Testis (tissue), 3 donors: ENCODE results near the gene IL1RAPL2. TPM values are rescaled to one million over a fixed set of nuclear protein-coding genes. Genes with fewer than 3 reads are reported as not detected.

Experiments
- DNase-seq: peaks from one replicate; pipeline ENCODE4 v3.0.0-alpha.2; 2019
- H3K27ac ChIP-seq, 2 donors: fragments of 200-600 bp; sonication (generic); one replicate each; pipeline ENCODE4 v1.5.1; 2019
- H3K27me3 ChIP-seq: fragments of 200-600 bp; sonication (generic); one replicate; pipeline ENCODE4 v1.5.1; 2019
- H3K36me3 ChIP-seq: fragments of 200-600 bp; sonication (generic); one replicate; pipeline ENCODE4 v1.5.1; 2017; ENCODE audit warnings: low read depth; ENCODE audit errors: missing control alignments
- H3K4me1 ChIP-seq: fragments of 200-600 bp; sonication (generic); one replicate; pipeline ENCODE4 v1.5.1; 2019
- H3K4me3 ChIP-seq, 2 donors: fragments of 200-600 bp; sonication (generic); one replicate each; pipeline ENCODE4 v1.5.1; 2017 to 2019
- H3K9me3 ChIP-seq: fragments of 200-600 bp; sonication (generic); one replicate; pipeline ENCODE4 v1.5.1; 2017
- CTCF ChIP-seq, 3 experiments: fragments of 450-650 bp in 2 of 3; fragments of 200-600 bp in 1 of 3; sonication (generic) in 1 of 3; IDR thresholded peaks; one replicate each; pipeline ENCODE4 v1.5.1; 2016 to 2019; ENCODE audit warnings: antibody characterized with exemption in 3 of 3, mild to moderate bottlenecking in 2 of 3, moderate library complexity in 1 of 3
- POLR2A ChIP-seq: fragments of 450-650 bp; IDR thresholded peaks from one replicate; pipeline ENCODE4 v1.6.1; 2017; ENCODE audit warnings: antibody characterized with exemption, mild to moderate bottlenecking, moderate library complexity
- WGBS, 2 donors: methylation state at CpG; one replicate each; pipeline ENCODE4 v1.1.5; 2018; 5-methylcytosine and 5-hydroxymethylcytosine counted together
- intact Hi-C: fragments of 100-400 bp; cut with DNase I; formaldehyde crosslinking; loops from one replicate; pipeline ENCODE4 v1.15.1; 2023; ENCODE audit warnings: low total_unique reads
- polyA plus RNA-seq: library from polyadenylated mRNA; stranded (reverse); fragments of 350-450 nt; fragmentation: Illumina TruSeq; extraction: RNeasy Lipid Tissue Mini Kit (QIAGEN cat#74804); gene quantifications from one replicate; pipeline ENCODE4 v1.2.3, GENCODE V29; 2014; ENCODE audit warnings: low read depth, low replicate concordance; ENCODE audit not compliant: insufficient read depth
- total RNA-seq, 2 donors: library from RNA; depleted of rRNA; stranded (reverse); fragments of >200 nt; gene quantifications; one replicate each; pipeline ENCODE4 v1.2.3, GENCODE V29; 2016

The IL1RAPL2 gene
- total and polyA plus RNA-seq, 3 donors from 2014 or later: 0.47 to 1.3 (median 1.2) TPM

- WGBS, 2 donors: 39 to 43% methylated on average over 2 of the region's 2 CpGs
- intact Hi-C loops: no loop called here
- no peak for DNase-seq
These were observed 486.9 kb downstream of the IL1RAPL2 start for GRCh38 chrX:105052926-105053325.

GRCh38 chrX:105063743-105064142 lies 497.7 kb downstream of the IL1RAPL2 start:
- Histone ChIP-seq H3K9me3 (no peaks in the 10 kb centered on the region), H3K4me1 (no peaks in the 10 kb centered on the region), H3K27me3 (no peaks in the 10 kb centered on the region), H3K27ac (no peak overlapping the region), H3K36me3 (no peaks in the 10 kb centered on the region), H3K4me3 (no peak overlapping the region)
- intact Hi-C loops: no loop called here
- TF ChIP-seq POLR2A: no peak
- no peak for TF ChIP-seq CTCF (IDR thresholded peaks at IDR 0.05)
- no peak for DNase-seq

More at GRCh38 chrX:105052926-105053325, 486.9 kb downstream of the IL1RAPL2 start:
- no peaks in the 10 kb centered on the region for H3K36me3 ChIP-seq
- no peak overlapping the region for H3K27ac ChIP-seq
- no peak overlapping the region for H3K4me3 ChIP-seq
- no peak for TF ChIP-seq CTCF (IDR thresholded peaks at IDR 0.05)
- TF ChIP-seq POLR2A: no peak
- H3K9me3 ChIP-seq: no peaks in the 10 kb centered on the region
- H3K27me3 ChIP-seq: no peaks in the 10 kb centered on the region
- no peaks in the 10 kb centered on the region for H3K4me1 ChIP-seq

- H3K36me3 ChIP-seq: no peaks in the 10 kb centered on the region
- no peaks in the 10 kb centered on the region for H3K4me1 ChIP-seq
- intact Hi-C loops: no loop called here
- TF ChIP-seq CTCF (IDR thresholded peaks at IDR 0.05): no peak
- TF ChIP-seq POLR2A: no peak
- no peaks in the 10 kb centered on the region for H3K27me3 ChIP-seq
- H3K4me3 ChIP-seq: no peak overlapping the region
- 71 to 74% methylated on average over 2 of the region's 2 CpGs for WGBS, 2 donors
- no peak overlapping the region for H3K27ac ChIP-seq
- DNase-seq: no peak
- no peaks in the 10 kb centered on the region for H3K9me3 ChIP-seq
These were observed 532.2 kb downstream of the IL1RAPL2 start for GRCh38 chrX:105098201-105098600.

GRCh38 chrX:105098812-105099211 lies 532.8 kb downstream of the IL1RAPL2 start:
- no peak overlapping the region for H3K4me3 ChIP-seq
- TF ChIP-seq POLR2A (no peak), CTCF (IDR thresholded peaks at IDR 0.05) (no peak)
- no peaks in the 10 kb centered on the region for H3K36me3 ChIP-seq
- 70 to 73% methylated on average over 4 of the region's 4 CpGs for WGBS, 2 donors
- intact Hi-C loops: no loop called here
- H3K27ac ChIP-seq: no peak overlapping the region
- no peaks in the 10 kb centered on the region for H3K4me1 ChIP-seq
- no peaks in the 10 kb centered on the region for H3K27me3 ChIP-seq
- DNase-seq: no peak
- no peaks in the 10 kb centered on the region for H3K9me3 ChIP-seq

- DNase-seq: no peak
These were observed 535.4 kb downstream of the IL1RAPL2 start for GRCh38 chrX:105101378-105101777.

More at GRCh38 chrX:105101378-105101777, 535.4 kb downstream of the IL1RAPL2 start:
- no peaks in the 10 kb centered on the region for H3K9me3 ChIP-seq
- intact Hi-C loops: no loop called here
- TF ChIP-seq CTCF (IDR thresholded peaks at IDR 0.05): no peak
- no peak for TF ChIP-seq POLR2A
- no peaks in the 10 kb centered on the region for H3K36me3 ChIP-seq
- no peaks in the 10 kb centered on the region for H3K4me1 ChIP-seq
- no peak overlapping the region for H3K4me3 ChIP-seq
- WGBS, 2 donors: 85 to 92% methylated on average over 3 of the region's 3 CpGs
- H3K27ac ChIP-seq: no peak overlapping the region
- no peaks in the 10 kb centered on the region for H3K27me3 ChIP-seq
